K562 (cell line): ENCODE results near the gene KCNF1. TPM values are rescaled to one million over a fixed set of nuclear protein-coding genes. Genes with fewer than 3 reads are reported as not detected.

ENCODE experiments used
- ATAC-seq: fragments of 200-7000 bp; cut with Tn5 transposase; 3 replicates; pipeline ENCODE4 v1.9.1; 2020; ENCODE audit warnings: moderate library complexity
- BruUV-seq: library from RNA; stranded (reverse); fragments of 400-500 nt; replicated peaks from 2 replicates; lab custom pipeline; 2021; lab: Mats Ljungman, UMichigan
- CTCF ChIA-PET: fragments of 300-600 bp; formaldehyde crosslinking; extraction: SDS; loops from one replicate; lab custom pipeline; 2021; ENCODE audit warnings: low intra/inter-chr PET ratio; lab: Yijun Ruan, JAX
- POLR2A ChIA-PET: fragments of 300-600, 350-650 bp; sonication (Branson Sonifier 250); formaldehyde crosslinking; extraction: SDS; loops from one replicate; lab custom pipeline; 2021; ENCODE audit warnings: antibody characterized with exemption, inconsistent platforms; lab: Yijun Ruan, JAX
- DNase-seq, 4 experiments: peaks; one replicate each; pipeline versions ENCODE4 v3.0.0 to v3.0.0-alpha.2; 2011 to 2018; ENCODE audit warnings: low spot score in 3 of 4, mixed read lengths in 3 of 4; ENCODE audit errors: extremely low read depth in 1 of 4
- FAIRE-seq: peaks from 2 replicates; lab custom pipeline; 2011; peaks lifted over from hg19 to GRCh38; lab: Jason Lieb, UNC
- H2AFZ ChIP-seq: 2 replicates; pipeline ENCODE4 v1.6.0; 2011; ENCODE audit warnings: low read depth, low read length, control low read depth, inconsistent platforms
- H3K27ac ChIP-seq: fragments of 200-600 bp; 3 replicates; pipeline ENCODE4 v1.8.0; 2011; ENCODE audit warnings: low read depth, mild to moderate bottlenecking, control low read depth, inconsistent platforms, low read length, moderate library complexity, mixed read lengths; ENCODE audit errors: extremely low read depth
- H3K27me3 ChIP-seq, 2 experiments: fragments of 300-600 bp in 1 of 2; 2 replicates in 1 of 2; 3 replicates in 1 of 2; pipeline versions ENCODE4 v1.6.0 to v1.8.0; 2011; ENCODE audit warnings: inconsistent platforms in 2 of 2, low read length in 2 of 2, mild to moderate bottlenecking in 1 of 2, mixed read lengths in 1 of 2, moderate library complexity in 1 of 2; ENCODE audit not compliant: control insufficient read depth in 2 of 2, insufficient read depth in 2 of 2
- H3K36me3 ChIP-seq: fragments of 300-600 bp; 3 replicates; pipeline ENCODE4 v1.8.0; 2011; ENCODE audit warnings: mild to moderate bottlenecking, low read length, inconsistent platforms; ENCODE audit not compliant: control insufficient read depth, insufficient read depth
- H3K4me1 ChIP-seq, 2 experiments: fragments of 200-600 bp in 1 of 2; replicated peaks in 1 of 2; 2 replicates in 1 of 2; 3 replicates in 1 of 2; pipeline versions ENCODE4 v1.5.1 to v1.8.0; 2011; ENCODE audit warnings: inconsistent platforms in 2 of 2, low read length in 2 of 2, mild to moderate bottlenecking in 1 of 2, mixed read lengths in 1 of 2, moderate library complexity in 1 of 2; ENCODE audit not compliant: control insufficient read depth in 2 of 2, insufficient read depth in 2 of 2
- H3K4me2 ChIP-seq: 2 replicates; pipeline ENCODE4 v1.6.1; 2011; ENCODE audit warnings: low read length, control low read depth, inconsistent platforms, mixed read lengths; ENCODE audit not compliant: insufficient read depth
- H3K4me3 ChIP-seq: fragments of 200-600 bp; sonication (generic), shearing (Covaris generic); 2 replicates; pipeline ENCODE4 v1.5.1; 2016; ENCODE audit warnings: control low read depth, inconsistent platforms
- H3K79me2 ChIP-seq: fragments of 200-600 bp; 3 replicates; pipeline ENCODE4 v1.8.0; 2011; ENCODE audit warnings: low read length, inconsistent platforms; ENCODE audit not compliant: control insufficient read depth, insufficient read depth
- H3K9ac ChIP-seq, 2 experiments: 2 replicates each; pipeline versions ENCODE4 v1.6.0 to v1.6.1; 2011; ENCODE audit warnings: low read depth in 2 of 2, low read length in 2 of 2, control low read depth in 1 of 2, inconsistent platforms in 1 of 2, mild to moderate bottlenecking in 1 of 2, mixed read lengths in 1 of 2; ENCODE audit not compliant: insufficient read depth in 1 of 2
- H3K9me1 ChIP-seq: one replicate; pipeline ENCODE4 v1.6.0; 2011; ENCODE audit warnings: inconsistent platforms, mild to moderate bottlenecking, low read length, moderate library complexity; ENCODE audit not compliant: control insufficient read depth, insufficient read depth
- H3K9me3 ChIP-seq: replicated peaks from 2 replicates; pipeline ENCODE4 v1.5.1; 2011; ENCODE audit warnings: low read depth, low read length, inconsistent platforms; ENCODE audit not compliant: control insufficient read depth, insufficient read depth
- H4K20me1 ChIP-seq: replicated peaks from 2 replicates; pipeline ENCODE4 v1.6.1; 2011; ENCODE audit warnings: low read length, inconsistent platforms, mixed read lengths; ENCODE audit not compliant: control insufficient read depth, insufficient read depth
- CEBPZ ChIP-seq: fragments of 150-350 bp; IDR thresholded peaks from 2 replicates; pipeline ENCODE4 v1.6.1; 2014; ENCODE audit warnings: low read depth, mild to moderate bottlenecking, low read length, borderline replicate concordance
- CHCHD3 ChIP-seq: fragments of 250-450 bp; sonication (Bioruptor Pico); IDR thresholded peaks from 2 replicates; pipeline ENCODE4 v2.1.2; 2022; ENCODE audit warnings: mild to moderate bottlenecking
- DACH1 ChIP-seq: fragments of 450-650 bp; IDR thresholded peaks from 2 replicates; pipeline ENCODE4 v1.6.1; 2018; ENCODE audit not compliant: partially characterized antibody
- GATAD2B ChIP-seq: fragments of 450-650 bp; IDR thresholded peaks from 2 replicates; pipeline ENCODE4 v1.6.1; 2017; ENCODE audit warnings: mild to moderate bottlenecking, borderline replicate concordance
- HES1 ChIP-seq: fragments of 450-650 bp; IDR thresholded peaks from 2 replicates; pipeline ENCODE4 v1.6.1; 2016; ENCODE audit warnings: low read depth, mild to moderate bottlenecking, moderate library complexity
- SP1 ChIP-seq: sonication (generic); formaldehyde crosslinking; IDR thresholded peaks from 2 replicates; pipeline ENCODE4 v1.8.1; 2022; ENCODE audit warnings: mild to moderate bottlenecking, missing genetic modification reagents
- SRSF7 ChIP-seq: fragments of 200-400 bp; formaldehyde crosslinking; optimal IDR thresholded peaks from 2 replicates; pipeline ENCODE3; 2017; ENCODE audit warnings: mild to moderate bottlenecking, low read depth, low read length
- TCF3 ChIP-seq: sonication (generic); formaldehyde crosslinking; IDR thresholded peaks from 2 replicates; pipeline ENCODE4 v1.4.0; 2020; ENCODE audit warnings: mild to moderate bottlenecking, missing genetic modification reagents
- TEAD2 ChIP-seq: fragments of 450-650 bp; IDR thresholded peaks from 2 replicates; pipeline ENCODE4 v1.6.1; 2016; ENCODE audit warnings: missing genetic modification characterization, control low read depth, missing compliant biosample characterization
- TFAP4 ChIP-seq: sonication (generic); formaldehyde crosslinking; IDR thresholded peaks from 2 replicates; pipeline ENCODE4 v1.8.0; 2022; ENCODE audit warnings: missing genetic modification reagents, mild to moderate bottlenecking, moderate library complexity, borderline replicate concordance
- THAP12 ChIP-seq: fragments of 250-450 bp; sonication (Bioruptor Pico); IDR thresholded peaks from 2 replicates; pipeline ENCODE4 v1.9.0; 2021; ENCODE audit warnings: mild to moderate bottlenecking, inconsistent platforms
- ZNF174 ChIP-seq: fragments of 250-450 bp; sonication (Bioruptor Pico); IDR thresholded peaks from 2 replicates; pipeline ENCODE4 v1.4.0; 2020; ENCODE audit warnings: mild to moderate bottlenecking
- ZNF23 ChIP-seq: fragments of 250-450 bp; sonication (Bioruptor Pico); IDR thresholded peaks from 2 replicates; pipeline ENCODE4 v1.4.0; 2020; ENCODE audit warnings: mild to moderate bottlenecking
- ZNF507 ChIP-seq: conservative IDR thresholded peaks from 2 replicates; pipeline ENCODE4 v1.6.1; 2017; ENCODE audit warnings: missing genetic modification characterization, missing compliant biosample characterization
- ZNF699 ChIP-seq: fragments of 250-450 bp; sonication (Bioruptor Pico); IDR thresholded peaks from 2 replicates; pipeline ENCODE4 v1.8.0; 2021; ENCODE audit warnings: mild to moderate bottlenecking, moderate library complexity; ENCODE audit not compliant: insufficient replicate concordance
- WGBS: fragments of 100-300 bp; shearing (Covaris generic); methylation state at CpG from one replicate; pipeline ENCODE4 v1.1.6; 2016; ENCODE audit warnings: low coverage, mixed read lengths; ENCODE audit not compliant: insufficient coverage; ENCODE audit errors: missing lambda C conversion rate; 5-methylcytosine and 5-hydroxymethylcytosine counted together
- in situ Hi-C: fragments of 300-500 bp; cut with MboI; formaldehyde crosslinking; loops from 4 replicates; pipeline ENCODE4 v1.15.0; 2018; ENCODE audit warnings: inconsistent platforms, mixed read lengths
- intact Hi-C: fragments of 100-400 bp; cut with micrococcal nuclease; formaldehyde crosslinking; loops from 2 replicates; pipeline ENCODE4 v1.14.2; 2022
- polyA plus RNA-seq, 8 experiments: library from polyadenylated mRNA; depleted of rRNA in 4 of 8; stranded (reverse) in 5 of 8; unstranded in 3 of 8; fragments of >200 nt; fragmentation: Nextera tagmentation in 2 of 8; fragmentation: Illumina TruSeq in 1 of 8; extraction: Ambion mirVana in 2 of 8; extraction: Trizol in 1 of 8; gene quantifications; 2 replicates each; pipeline versions ENCODE4 v1.2.1 to v1.2.3, GENCODE V29; 2011 to 2014; ENCODE audit warnings: inconsistent platforms in 1 of 8, missing spikeins in 1 of 8
- total RNA-seq, 7 experiments: library from RNA; depleted of rRNA in 6 of 7; stranded (reverse); fragments of >200 nt in 6 of 7; fragmentation: Illumina TruSeq in 2 of 7; extraction: Trizol in 2 of 7; gene quantifications; 2 replicates each; pipeline versions ENCODE4 v1.2.1 to v1.2.3, GENCODE V29; 2011 to 2021; ENCODE audit warnings: low replicate concordance in 1 of 7

Gene KCNF1
- total and polyA plus RNA-seq, 9 of the 15 experiments (the other 6 are each of a cell fraction or from before 2014, with no cell fraction given): not detected

GRCh38 chr2:10912796-10913455 is 1.2 kb downstream of the KCNF1 start:
- H3K9me3 ChIP-seq: no peaks in the 10 kb centered on the region
- H3K27ac ChIP-seq: no peak overlapping the region
- no TSS peak for BruUV-seq
- in situ Hi-C loops: no loop called here
- no peaks in the 10 kb centered on the region for H3K79me2 ChIP-seq
- no peak overlapping the region for H3K4me2 ChIP-seq
- H3K9ac ChIP-seq: no peak overlapping the region
- H3K36me3 ChIP-seq: no peaks in the 10 kb centered on the region
- intact Hi-C loops: no loop called here
- FAIRE-seq (no peak), ATAC-seq (no peak), DNase-seq (no peak)
- H3K9me1 ChIP-seq: no peaks in the 10 kb centered on the region
- no peak overlapping the region for H2AFZ ChIP-seq
- TF ChIP-seq SRSF7: no peak
- TF ChIP-seq CHCHD3: no peak
- TF ChIP-seq SP1: no peak
- TF ChIP-seq TCF3 (CRISPR knock-in tag): no peak
- no peak for TF ChIP-seq ZNF174 (CRISPR knock-in tag)
- TF ChIP-seq DACH1: no peak
- no peak for TF ChIP-seq CEBPZ
- no peak for TF ChIP-seq HES1
- TF ChIP-seq TEAD2 (tag): no peak
- TF ChIP-seq ZNF699 (CRISPR knock-in tag): no peak
- no peak for TF ChIP-seq ZNF507 (tag)
- no peak for TF ChIP-seq TFAP4 (CRISPR knock-in tag)
- no peak for TF ChIP-seq THAP12 (CRISPR knock-in tag)
- TF ChIP-seq GATAD2B: no peak
- TF ChIP-seq ZNF23: no peak
- ChIA-PET CTCF (no interaction called here), POLR2A (no interaction called here)
- no peak overlapping the region for H3K4me3 ChIP-seq
- 5% methylated on average over 51 of the region's 58 CpGs for WGBS
- H3K4me1 ChIP-seq: peaks cover 0 to 12% of the 10 kb centered on the region in 2 experiments; a peak in 1 of 5 replicates
- H4K20me1 ChIP-seq: no peaks in the 10 kb centered on the region; the same call in none of the 2 replicates
- H3K27me3 ChIP-seq: peaks cover 39 to 87% of the 10 kb centered on the region in 2 experiments; a peak in 4 of 5 replicates
